Right atrium auricular region (tissue), 2 donors: ENCODE measurements around the gene HOXA6. TPM values are rescaled to one million over a fixed set of nuclear protein-coding genes. Genes with fewer than 3 reads are reported as not detected.
A peak's percentile ranks its signal among the peaks of the same experiment; 100 is the strongest.

Source experiments
- DNase-seq: peaks from one replicate; pipeline ENCODE4 v3.0.0-alpha.2; 2019; ENCODE audit warnings: low spot score
- H3K27ac ChIP-seq, 2 donors: fragments of 200-600 bp; sonication (generic); 1 replicate in 1 of 2; 2 replicates in 1 of 2; pipeline ENCODE4 v1.5.1; 2016 to 2019
- H3K27me3 ChIP-seq, 2 donors: fragments of 200-600 bp; sonication (generic); one replicate each; pipeline versions ENCODE4 v1.5.1 to v1.6.0; 2017 to 2019
- H3K36me3 ChIP-seq: fragments of 200-600 bp; sonication (generic); one replicate; pipeline ENCODE4 v1.5.1; 2016
- H3K4me1 ChIP-seq, 2 donors: fragments of 200-600 bp; sonication (generic); one replicate each; pipeline versions ENCODE4 v1.5.1 to v1.6.0; 2017 to 2019
- H3K4me3 ChIP-seq, 2 donors: fragments of 200-600 bp; sonication (generic); 1 replicate in 1 of 2; 2 replicates in 1 of 2; pipeline ENCODE4 v1.5.1; 2017 to 2019; ENCODE audit warnings: mild to moderate bottlenecking in 1 of 2, moderate library complexity in 1 of 2
- H3K9me3 ChIP-seq, 2 donors: fragments of 200-600 bp; sonication (generic); one replicate each; pipeline ENCODE4 v1.5.1; 2019
- CTCF ChIP-seq, 2 donors: fragments of 200-600 bp; sonication (generic); IDR thresholded peaks; one replicate each; pipeline ENCODE4 v1.5.1; 2019; ENCODE audit warnings: antibody characterized with exemption in 2 of 2
- total RNA-seq, 2 donors: library from RNA; depleted of rRNA; stranded (reverse); fragments of >200 nt; gene quantifications; one replicate each; pipeline ENCODE4 v1.1.0, GENCODE V29; 2016

The HOXA6 gene
- total RNA-seq, 2 donors from 2014 or later, result not detected

GRCh38 chr7:27160145-27160545, 12.6 kb upstream of the HOXA6 start:
- no peak for TF ChIP-seq CTCF (IDR thresholded peaks at IDR 0.05)
- no peaks in the 10 kb centered on the region for H3K36me3 ChIP-seq
- DNase-seq, result no peak
- no peak overlapping the region for H3K27ac ChIP-seq
- no peaks in the 10 kb centered on the region for H3K9me3 ChIP-seq
- peak overlapping the region; percentile 38 to 60 for H3K4me3 ChIP-seq
- H3K4me1 ChIP-seq, result peaks cover 0 to 53% of the 10 kb centered on the region in 2 donors
- H3K27me3 ChIP-seq, result peaks cover 56 to 82% of the 10 kb centered on the region in 2 donors

DNA sequence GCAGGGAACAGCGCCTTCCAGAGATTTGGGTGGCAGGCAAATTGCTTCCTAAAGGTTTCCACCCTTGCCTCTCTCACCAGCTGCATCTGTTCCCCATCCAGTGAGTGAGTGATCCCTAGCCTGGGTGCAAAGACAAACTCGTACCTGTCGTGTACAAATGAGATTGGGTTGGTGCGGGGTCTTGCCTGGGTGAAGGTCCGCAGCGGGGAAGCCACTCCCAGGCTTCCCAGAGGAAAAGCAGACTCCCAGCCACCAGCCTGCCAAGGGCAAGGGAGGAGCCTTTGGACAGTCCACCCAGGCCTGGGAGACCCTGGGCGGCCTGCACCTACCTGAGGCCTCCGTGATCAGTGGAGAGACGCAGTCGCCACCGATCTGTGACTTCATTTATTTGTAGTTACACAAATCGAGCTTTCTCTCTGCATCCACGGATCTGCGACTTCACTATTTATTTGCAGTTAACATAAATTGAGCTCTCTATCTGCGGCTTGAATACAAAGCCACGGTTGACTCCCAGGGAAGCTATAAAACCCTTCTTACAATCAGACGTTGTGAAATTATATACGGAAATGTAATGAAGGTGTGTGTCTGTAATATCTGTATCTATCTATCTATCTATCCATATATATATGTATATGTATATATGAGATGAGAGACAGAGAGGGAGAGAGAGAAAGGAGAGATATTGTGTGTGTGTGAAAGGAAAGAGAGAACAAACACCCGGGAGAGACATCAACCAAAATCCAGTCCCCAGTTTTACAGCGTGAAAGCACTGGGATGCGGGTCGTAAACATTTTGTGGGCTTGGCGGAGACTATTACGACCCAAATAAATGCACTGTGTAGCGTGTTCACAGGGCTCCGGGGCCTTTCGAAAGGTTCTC, 11.9 kb upstream of the HOXA6 start:
- no peak for DNase-seq
- no peaks in the 10 kb centered on the region for H3K36me3 ChIP-seq
- no peaks in the 10 kb centered on the region for H3K9me3 ChIP-seq
- no peak overlapping the region for H3K4me3 ChIP-seq
- H3K27me3 ChIP-seq, result peaks cover 53 to 82% of the 10 kb centered on the region in 2 donors
- peaks cover 0 to 53% of the 10 kb centered on the region in 2 donors for H3K4me1 ChIP-seq
- TF ChIP-seq CTCF (IDR thresholded peaks at IDR 0.05), result no peak
- no peak overlapping the region for H3K27ac ChIP-seq

- H3K36me3 ChIP-seq, result no peaks in the 10 kb centered on the region
- H3K27me3 ChIP-seq, result peaks cover 47 to 82% of the 10 kb centered on the region in 2 donors
- H3K9me3 ChIP-seq, result no peaks in the 10 kb centered on the region
- DNase-seq, result no peak
- no peak overlapping the region for H3K4me3 ChIP-seq
- H3K27ac ChIP-seq, result no peak overlapping the region
- TF ChIP-seq CTCF (IDR thresholded peaks at IDR 0.05), result no peak
- H3K4me1 ChIP-seq, result peaks cover 0 to 49% of the 10 kb centered on the region in 2 donors
Observed at GRCh38 chr7:27158436-27159265, 11.1 kb upstream of the HOXA6 start.

DNA sequence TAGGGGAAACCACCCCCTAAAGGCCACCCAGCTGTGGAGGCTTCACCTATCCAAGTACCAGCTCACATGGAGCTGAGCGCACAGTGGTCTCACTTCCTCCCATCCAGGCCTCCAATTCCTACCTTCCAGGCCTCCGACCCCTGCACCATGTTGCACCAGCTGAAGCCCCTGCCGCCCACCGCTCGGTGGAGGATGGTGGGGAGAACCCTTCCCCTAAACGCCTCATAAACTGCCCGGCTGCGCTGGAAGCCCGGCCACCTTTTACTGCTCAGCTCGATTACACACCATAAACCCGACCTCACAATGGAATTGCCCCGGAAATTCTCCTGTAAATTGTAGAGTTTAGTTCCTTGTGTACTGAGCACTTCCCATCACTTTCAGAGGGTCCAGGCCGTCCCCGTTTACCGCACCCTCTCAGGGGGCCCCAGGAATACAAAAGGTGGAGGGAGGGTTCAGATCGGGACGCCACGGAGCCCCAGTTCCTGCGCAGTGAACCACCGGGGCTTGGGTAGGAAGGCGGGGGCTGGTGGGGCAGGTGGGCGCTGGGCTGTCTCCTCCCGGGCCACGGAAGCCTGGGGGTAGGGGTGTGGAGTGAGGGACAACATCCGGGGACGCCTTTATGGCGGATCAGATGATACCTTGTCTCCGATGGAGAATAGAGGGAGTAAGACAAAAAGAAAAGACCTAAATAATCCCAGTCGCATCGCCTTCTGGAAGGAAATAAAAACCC, 10.3 kb upstream of the HOXA6 start:
- H3K4me1 ChIP-seq, result peaks cover 0 to 49% of the 10 kb centered on the region in 2 donors
- no peak for DNase-seq
- H3K9me3 ChIP-seq, result no peaks in the 10 kb centered on the region
- TF ChIP-seq CTCF (IDR thresholded peaks at IDR 0.05), result no peak
- no peak overlapping the region for H3K4me3 ChIP-seq
- H3K36me3 ChIP-seq, result no peaks in the 10 kb centered on the region
- no peak overlapping the region for H3K27ac ChIP-seq
- H3K27me3 ChIP-seq, result peaks cover 52 to 85% of the 10 kb centered on the region in 2 donors

DNA sequence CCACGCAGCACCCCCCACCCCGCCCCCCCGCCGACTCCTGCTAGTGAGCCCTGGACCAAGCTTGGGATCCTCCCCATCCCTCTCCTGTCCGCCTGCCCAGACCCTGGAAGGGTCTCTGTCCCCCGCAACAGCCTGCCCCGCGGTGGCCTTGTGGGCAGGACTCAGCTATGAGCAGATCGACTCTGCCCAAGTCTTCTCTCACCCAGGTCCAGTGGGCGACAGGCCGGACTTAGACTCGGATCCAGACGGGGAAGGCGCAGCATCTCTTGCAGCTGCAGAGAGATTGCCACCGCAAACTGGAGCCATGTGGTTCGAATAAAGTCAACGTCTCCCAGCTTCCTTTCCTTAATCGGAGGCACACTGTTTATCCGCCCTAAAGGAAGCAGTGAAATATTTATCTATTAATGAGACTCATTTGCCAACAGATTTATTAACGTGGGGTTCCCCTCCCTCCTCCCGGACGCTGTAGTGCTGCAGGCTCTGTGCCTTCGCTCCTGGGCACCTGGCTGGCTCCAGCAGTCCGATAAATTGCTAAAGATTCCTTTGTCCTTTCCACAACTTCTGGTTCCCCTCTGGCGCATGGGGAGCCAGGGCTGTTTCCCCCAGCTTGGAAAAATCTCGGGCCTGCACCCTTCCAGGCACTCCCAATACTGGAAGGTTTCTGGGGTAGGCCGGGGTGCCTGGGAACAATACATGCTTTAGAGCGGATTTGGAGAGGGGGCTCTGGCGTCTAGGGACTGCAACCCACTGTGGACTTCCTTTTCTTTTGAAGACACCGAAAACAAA, 9.5 kb upstream of the HOXA6 start:
- DNase-seq, result no peak
- H3K27me3 ChIP-seq, result peaks cover 59 to 88% of the 10 kb centered on the region in 2 donors
- H3K4me3 ChIP-seq, result peak overlapping the region in 1 of 2 donors; percentile 13
- H3K27ac ChIP-seq, result no peak overlapping the region
- H3K9me3 ChIP-seq, result no peaks in the 10 kb centered on the region
- no peaks in the 10 kb centered on the region for H3K36me3 ChIP-seq
- H3K4me1 ChIP-seq, result peaks cover 0 to 57% of the 10 kb centered on the region in 2 donors
- TF ChIP-seq CTCF (IDR thresholded peaks at IDR 0.05), result no peak
